Measurements from ENCODE around the gene DSG3. TPM values are rescaled to one million over a fixed set of nuclear protein-coding genes. Genes with fewer than 3 reads are reported as not detected.

DSG3 gene
- total and polyA plus RNA-seq, 2 of the 8 experiments (the other 6 are each of a cell fraction or from before 2014, with no cell fraction given), result 0.03 to 0.07 TPM

GRCh38 chr18:31482051-31482450 lies 34.5 kb downstream of the DSG3 start:
- no peak overlapping the region for H2AK5ac ChIP-seq (ENCODE audit: low read depth, low read length)
- no peaks in the 10 kb centered on the region for H3K23me2 ChIP-seq (ENCODE audit: low read depth, low read length)
- no peak overlapping the region for H3K4me3 ChIP-seq (ENCODE audit: extremely low read depth in 1 of 4, insufficient read depth in 2 of 4, low read depth in 3 of 4, low read length in 4 of 4)
- H2AFZ ChIP-seq (ENCODE audit: low read length), result no peak overlapping the region
- WGBS, 2 experiments (ENCODE audit: extremely low coverage in 1 of 2, insufficient coverage in 1 of 2, insufficient read length in 1 of 2, insufficient replicate concordance in 2 of 2, low coverage in 1 of 2, low lambda C conversion rate in 2 of 2, missing lambda C conversion rate in 1 of 2), result 67% methylated on average over 1 of the region's 1 CpG; no CpG with 5 or more reads in 1 of the 2 experiments
- no peaks in the 10 kb centered on the region; a peak in 1 of 4 replicates for H3K9me3 ChIP-seq (ENCODE audit: insufficient read depth in 2 of 2, low read depth in 1 of 2, low read length in 1 of 2)
- no peak overlapping the region for H3K23ac ChIP-seq (ENCODE audit: insufficient read length)
- H4K20me1 ChIP-seq (replicated peaks in 1 of 2; ENCODE audit: control insufficient read depth in 1 of 2, insufficient read depth in 2 of 2, low read length in 2 of 2), result no peaks in the 10 kb centered on the region
- CTCF ChIA-PET (ENCODE audit: partially characterized antibody), result interaction anchor here (0.8 kb wide), 1 partner anchor 12 kb away, joined by 4 read pairs; no protein-coding TSS in a partner anchor
- H2BK20ac ChIP-seq (ENCODE audit: low read length), result no peak overlapping the region
- H3K27ac ChIP-seq (ENCODE audit: low read depth, low read length), result no peak overlapping the region
- no peak overlapping the region for H3K9ac ChIP-seq (replicated peaks in 1 of 4; ENCODE audit: extremely low read depth in 1 of 4, low read depth in 3 of 4, low read length in 3 of 4)
- no peak overlapping the region for H4K5ac ChIP-seq (ENCODE audit: insufficient read length, low read depth, low read length)
- no peak overlapping the region for H3K18ac ChIP-seq (ENCODE audit: extremely low read depth, low read length)
- no peak overlapping the region for H3K4ac ChIP-seq (replicated peaks; ENCODE audit: insufficient read length, low read depth, low read length)
- H3K14ac ChIP-seq (ENCODE audit: insufficient read length), result no peak overlapping the region
- no peaks in the 10 kb centered on the region for H3K4me1 ChIP-seq (replicated peaks in 1 of 4; ENCODE audit: control insufficient read depth in 3 of 4, insufficient read depth in 4 of 4, low read length in 3 of 4)
- H2BK12ac ChIP-seq (ENCODE audit: low read depth, low read length), result no peak overlapping the region
- H3K79me2 ChIP-seq (ENCODE audit: control insufficient read depth in 1 of 2, insufficient read depth in 2 of 2, low read length in 2 of 2), result no peaks in the 10 kb centered on the region
- H4K8ac ChIP-seq (ENCODE audit: extremely low read depth, insufficient read depth, low read length), result no peak overlapping the region
- no peaks in the 10 kb centered on the region for H3K79me1 ChIP-seq (ENCODE audit: low read depth, low read length)
- FAIRE-seq, result no peak
- no peak overlapping the region for H3K4me2 ChIP-seq (ENCODE audit: insufficient read depth in 1 of 2, low read depth in 2 of 2, low read length in 2 of 2)
- no peak overlapping the region for H2BK15ac ChIP-seq (ENCODE audit: low read length)
- POLR2A ChIA-PET (ENCODE audit: partially characterized antibody), result no interaction called here
- no peaks in the 10 kb centered on the region for H3K27me3 ChIP-seq (replicated peaks in 1 of 4; ENCODE audit: control insufficient read depth in 3 of 4, extremely low read depth in 1 of 4, insufficient read depth in 3 of 4, low read length in 3 of 4)
- H4K91ac ChIP-seq (replicated peaks; ENCODE audit: insufficient read length, low read length), result no peak overlapping the region
- H3K36me3 ChIP-seq (ENCODE audit: control insufficient read depth in 2 of 4, insufficient read depth in 4 of 4, low read length in 3 of 4), result no peaks in the 10 kb centered on the region
- no peak overlapping the region for H3K56ac ChIP-seq (replicated peaks; ENCODE audit: insufficient read length, low read depth, low read length)
- DNase-seq (ENCODE audit: low read depth in 1 of 2, low spot score in 2 of 2), result no peak
- H2BK120ac ChIP-seq (replicated peaks; ENCODE audit: low read depth, low read length), result no peak overlapping the region
- no peak overlapping the region for H2BK5ac ChIP-seq (ENCODE audit: low read depth, low read length)
- no peak for TF ChIP-seq SAP30 (IDR thresholded peaks at IDR 0.05; ENCODE audit: insufficient read depth, insufficient replicate concordance, low read length)

Data from H1 (cell line).